ENCODE measurements around the gene TRAM2. TPM values are rescaled to one million over a fixed set of nuclear protein-coding genes. Genes with fewer than 3 reads are reported as not detected.

The TRAM2 gene
- total RNA-seq, 2 donors from 2014 or later = 16.9 to 20.5 TPM

DNA sequence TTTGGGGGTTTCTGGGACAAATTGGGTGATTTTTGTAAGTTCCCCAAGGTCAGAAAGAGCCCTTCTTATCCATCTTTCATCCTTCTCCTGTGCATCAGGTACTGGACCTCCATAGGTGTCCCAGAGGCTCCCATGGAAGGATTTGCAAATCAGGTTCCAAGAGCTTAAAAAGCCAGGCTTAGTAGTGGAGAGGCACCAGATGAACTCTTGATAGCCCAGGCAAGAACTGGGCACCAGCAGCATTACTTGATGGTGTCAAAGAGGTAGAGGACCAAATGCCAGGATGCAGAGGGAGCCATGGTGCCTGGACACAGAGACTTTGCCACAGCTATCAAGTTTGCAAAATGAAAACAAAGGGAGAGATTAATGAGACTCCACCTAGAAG lies 20.9 kb upstream of the TRAM2 start:
- Histone ChIP-seq H3K36me3 (ENCODE audit: control insufficient read depth, insufficient read depth, low read length) (no peaks in the 10 kb centered on the region), H3K9me3 (ENCODE audit: control insufficient read depth, low read length) (no peaks in the 10 kb centered on the region), H3K4me3 (ENCODE audit: low read length) (no peak overlapping the region), H3K27ac (ENCODE audit: low read depth, low read length) (no peak overlapping the region), H3K9ac (ENCODE audit: extremely low read depth, low read length, poor library complexity, severe bottlenecking) (no peak overlapping the region), H3K4me1 (ENCODE audit: control insufficient read depth, insufficient read depth, low read length) (no peaks in the 10 kb centered on the region), H3K27me3 (ENCODE audit: control insufficient read depth, insufficient read depth, low read length, poor library complexity, severe bottlenecking) (no peaks in the 10 kb centered on the region)
- Mint-ChIP-seq H3K4me3 (peak overlapping the region; percentile 37), H3K9me3 (no peaks in the 10 kb centered on the region), H3K4me1 (peaks cover 20% of the 10 kb centered on the region), H3K27me3 (ENCODE audit: insufficient read depth) (no peaks in the 10 kb centered on the region), H3K27ac (peak overlapping the region; percentile 86), H3K36me3 (ENCODE audit: low read depth) (no peaks in the 10 kb centered on the region)
- TF ChIP-seq, protein P1, sequence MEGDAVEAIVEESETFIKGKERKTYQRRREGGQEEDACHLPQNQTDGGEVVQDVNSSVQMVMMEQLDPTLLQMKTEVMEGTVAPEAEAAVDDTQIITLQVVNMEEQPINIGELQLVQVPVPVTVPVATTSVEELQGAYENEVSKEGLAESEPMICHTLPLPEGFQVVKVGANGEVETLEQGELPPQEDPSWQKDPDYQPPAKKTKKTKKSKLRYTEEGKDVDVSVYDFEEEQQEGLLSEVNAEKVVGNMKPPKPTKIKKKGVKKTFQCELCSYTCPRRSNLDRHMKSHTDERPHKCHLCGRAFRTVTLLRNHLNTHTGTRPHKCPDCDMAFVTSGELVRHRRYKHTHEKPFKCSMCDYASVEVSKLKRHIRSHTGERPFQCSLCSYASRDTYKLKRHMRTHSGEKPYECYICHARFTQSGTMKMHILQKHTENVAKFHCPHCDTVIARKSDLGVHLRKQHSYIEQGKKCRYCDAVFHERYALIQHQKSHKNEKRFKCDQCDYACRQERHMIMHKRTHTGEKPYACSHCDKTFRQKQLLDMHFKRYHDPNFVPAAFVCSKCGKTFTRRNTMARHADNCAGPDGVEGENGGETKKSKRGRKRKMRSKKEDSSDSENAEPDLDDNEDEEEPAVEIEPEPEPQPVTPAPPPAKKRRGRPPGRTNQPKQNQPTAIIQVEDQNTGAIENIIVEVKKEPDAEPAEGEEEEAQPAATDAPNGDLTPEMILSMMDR (conservative IDR thresholded peaks at IDR 0.05) = no peak
- DNase-seq = no peak

DNA sequence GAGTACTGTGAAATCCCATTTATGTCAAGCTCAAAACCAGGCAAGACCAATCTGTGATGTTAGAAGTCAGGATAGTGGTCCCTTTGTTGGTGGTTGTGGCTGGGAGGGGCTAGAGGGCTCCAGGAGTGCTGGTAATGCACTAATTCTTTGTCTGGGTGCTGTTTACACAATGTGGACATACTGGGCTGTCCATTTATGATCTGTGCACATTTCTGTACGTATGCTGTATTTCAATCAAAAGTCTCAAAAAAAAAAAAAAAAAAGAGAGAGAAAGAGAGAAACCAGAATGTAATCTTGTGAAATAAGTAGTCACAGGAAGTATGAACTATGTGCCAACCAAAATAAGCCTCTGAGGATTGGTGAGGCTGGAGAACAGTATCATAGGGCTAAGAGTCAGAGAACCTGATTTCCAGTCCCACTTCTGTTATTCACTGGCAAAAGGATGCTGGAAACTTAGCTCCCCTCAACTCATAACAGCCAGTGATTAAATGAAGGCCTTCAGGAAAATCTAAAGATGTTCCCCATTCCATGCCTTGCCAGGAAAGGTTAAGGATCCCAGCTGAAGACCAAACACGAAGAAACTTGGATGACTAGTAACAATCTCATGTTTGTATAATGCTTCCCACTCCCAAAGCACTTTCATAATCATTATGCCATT lies 19.6 kb upstream of the TRAM2 start:
- H3K36me3 ChIP-seq (ENCODE audit: control insufficient read depth, insufficient read depth, low read length) = no peaks in the 10 kb centered on the region
- no peak overlapping the region for H3K9ac ChIP-seq (ENCODE audit: extremely low read depth, low read length, poor library complexity, severe bottlenecking)
- TF ChIP-seq, protein P1 (conservative IDR thresholded peaks at IDR 0.05) = no peak
- no peak for DNase-seq
- H3K27ac Mint-ChIP-seq = no peak overlapping the region
- H3K4me3 Mint-ChIP-seq = no peak overlapping the region
- H3K4me3 ChIP-seq (ENCODE audit: low read length) = no peak overlapping the region
- no peaks in the 10 kb centered on the region for H3K27me3 ChIP-seq (ENCODE audit: control insufficient read depth, insufficient read depth, low read length, poor library complexity, severe bottlenecking)
- no peaks in the 10 kb centered on the region for H3K4me1 ChIP-seq (ENCODE audit: control insufficient read depth, insufficient read depth, low read length)
- H3K36me3 Mint-ChIP-seq (ENCODE audit: low read depth) = no peaks in the 10 kb centered on the region
- H3K9me3 Mint-ChIP-seq = no peaks in the 10 kb centered on the region
- H3K27me3 Mint-ChIP-seq (ENCODE audit: insufficient read depth) = no peaks in the 10 kb centered on the region
- H3K27ac ChIP-seq (ENCODE audit: low read depth, low read length) = no peak overlapping the region
- H3K4me1 Mint-ChIP-seq = peaks cover 20% of the 10 kb centered on the region
- no peaks in the 10 kb centered on the region for H3K9me3 ChIP-seq (ENCODE audit: control insufficient read depth, low read length)
- WGBS, 2 experiments (ENCODE audit: insufficient coverage in 1 of 2, insufficient read length in 1 of 2) = 95 to 100% methylated on average over 2 of the region's 2 CpGs

DNA sequence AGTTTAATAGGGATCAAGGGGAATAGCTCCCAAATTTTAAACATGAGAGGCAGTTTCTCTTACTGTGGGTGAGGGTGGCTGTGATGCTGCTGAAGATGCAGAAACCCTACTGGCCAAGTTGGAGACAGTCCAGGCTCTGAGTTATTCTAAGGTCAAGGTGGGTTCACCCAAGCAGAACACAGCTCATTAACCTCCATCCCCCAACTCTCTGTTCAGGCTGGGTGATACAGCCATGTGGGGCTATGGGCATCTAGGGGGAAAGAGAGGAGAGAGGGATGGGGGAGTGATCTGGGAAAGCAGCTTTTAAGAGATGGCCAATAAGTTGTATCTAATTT lies 18.9 kb upstream of the TRAM2 start:
- no peaks in the 10 kb centered on the region for H3K9me3 Mint-ChIP-seq
- Histone ChIP-seq H3K4me1 (ENCODE audit: control insufficient read depth, insufficient read depth, low read length) (no peaks in the 10 kb centered on the region), H3K36me3 (ENCODE audit: control insufficient read depth, insufficient read depth, low read length) (no peaks in the 10 kb centered on the region), H3K27me3 (ENCODE audit: control insufficient read depth, insufficient read depth, low read length, poor library complexity, severe bottlenecking) (no peaks in the 10 kb centered on the region), H3K9me3 (ENCODE audit: control insufficient read depth, low read length) (no peaks in the 10 kb centered on the region), H3K27ac (ENCODE audit: low read depth, low read length) (peak overlapping the region; percentile 32), H3K9ac (ENCODE audit: extremely low read depth, low read length, poor library complexity, severe bottlenecking) (no peak overlapping the region), H3K4me3 (ENCODE audit: low read length) (no peak overlapping the region)
- no peaks in the 10 kb centered on the region for H3K27me3 Mint-ChIP-seq (ENCODE audit: insufficient read depth)
- H3K4me1 Mint-ChIP-seq = peaks cover 20% of the 10 kb centered on the region
- TF ChIP-seq, protein P1 (conservative IDR thresholded peaks at IDR 0.05) = peak; percentile 27
- H3K4me3 Mint-ChIP-seq = no peak overlapping the region
- no peak for DNase-seq
- no peak overlapping the region for H3K27ac Mint-ChIP-seq
- H3K36me3 Mint-ChIP-seq (ENCODE audit: low read depth) = no peaks in the 10 kb centered on the region
